ENCODE data around the gene PKN1.
A peak's percentile ranks its signal among the peaks of the same experiment; 100 is the strongest.
"Not testable (repeated sequence)": the region's sequence is repeated elsewhere in the genome, so short reads cannot be mapped to it uniquely, and the experiment has no call there.

Gene PKN1

DNA sequence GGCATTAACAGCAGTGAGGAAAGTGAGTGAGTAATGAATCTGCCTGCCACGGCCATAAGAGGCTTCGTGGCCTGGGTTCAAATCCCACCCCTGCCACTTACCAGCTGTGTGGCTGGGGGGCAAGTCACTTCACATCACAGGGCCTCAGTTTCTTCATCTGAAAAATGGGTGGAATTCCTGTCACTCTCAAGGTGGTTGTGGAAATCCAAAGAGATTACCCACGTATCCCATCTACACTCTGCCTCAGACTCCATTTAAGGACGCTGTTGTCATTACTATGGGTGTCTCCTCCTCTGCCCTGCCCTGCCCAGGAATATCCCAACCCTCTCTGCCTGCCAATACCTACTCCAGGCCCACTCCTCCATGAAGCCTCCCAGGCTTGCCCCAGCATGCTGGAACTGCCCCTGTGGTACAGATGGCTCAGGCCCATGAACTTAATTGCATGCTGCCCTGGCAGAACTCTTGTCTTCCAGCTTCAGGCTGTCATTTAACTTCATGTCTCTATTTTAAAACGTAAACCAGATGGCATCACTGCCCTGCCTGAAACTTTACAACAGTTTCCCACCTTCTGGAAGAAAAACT is 59.7 kb downstream of the PKN1 start:
- DNase-seq = no peak

DNA sequence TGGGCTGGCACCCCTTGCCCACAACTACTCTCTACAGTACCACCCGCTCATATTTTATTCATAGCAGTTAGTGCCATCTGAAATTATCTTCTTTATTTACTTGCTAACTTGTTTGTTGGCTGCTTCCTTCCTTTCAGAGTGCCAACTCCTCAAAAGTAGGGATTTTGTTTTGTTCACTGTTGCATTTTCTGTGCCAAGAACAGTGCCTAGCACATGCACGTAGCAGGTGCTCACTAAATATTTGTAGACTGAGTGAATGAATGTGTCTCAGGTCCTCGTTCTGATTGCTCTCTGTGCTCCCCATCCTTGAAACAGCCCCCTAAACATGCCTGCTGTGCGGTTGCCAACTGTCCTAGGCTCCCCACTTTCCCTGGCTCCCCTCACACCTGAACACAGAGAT is 61.3 kb downstream of the PKN1 start:
- no peak for DNase-seq

DNA sequence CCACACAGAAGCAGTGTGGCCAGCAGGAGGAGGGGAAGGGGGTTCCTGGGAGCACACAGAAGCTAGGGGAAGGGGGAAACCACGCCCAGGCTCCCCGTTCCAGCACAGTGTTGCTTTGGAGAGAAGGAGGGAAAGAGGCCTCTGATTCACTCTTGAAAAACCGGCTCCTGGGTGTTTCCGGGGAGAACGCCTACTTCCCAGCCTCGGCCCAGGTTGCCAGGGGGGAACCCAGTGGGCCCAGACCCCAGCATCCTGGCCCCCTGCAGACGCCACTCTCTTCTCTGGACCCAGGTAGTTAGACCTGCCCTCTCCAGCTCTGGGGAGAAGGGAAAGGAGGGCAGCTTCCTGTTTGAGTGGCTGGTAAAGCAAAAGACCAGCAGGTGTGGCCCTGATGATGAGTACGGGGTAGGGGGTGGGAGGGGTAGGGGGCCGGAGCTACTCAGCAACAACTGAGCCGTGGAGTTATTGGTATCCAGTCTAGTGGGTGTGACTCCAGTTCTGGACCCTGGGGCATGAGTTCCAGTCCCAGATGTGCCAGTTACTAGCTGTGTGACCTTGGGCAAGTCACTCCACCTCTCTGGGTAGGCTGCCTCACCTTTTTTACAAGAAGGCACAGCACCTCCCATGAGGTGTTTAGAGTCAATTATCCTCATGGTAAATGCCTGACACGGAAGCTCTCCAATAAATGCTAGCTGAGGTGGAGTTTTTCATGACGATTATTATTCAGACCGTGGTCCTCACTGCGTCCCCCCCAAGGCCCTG is 62.0 kb downstream of the PKN1 start:
- no peak for DNase-seq

DNA sequence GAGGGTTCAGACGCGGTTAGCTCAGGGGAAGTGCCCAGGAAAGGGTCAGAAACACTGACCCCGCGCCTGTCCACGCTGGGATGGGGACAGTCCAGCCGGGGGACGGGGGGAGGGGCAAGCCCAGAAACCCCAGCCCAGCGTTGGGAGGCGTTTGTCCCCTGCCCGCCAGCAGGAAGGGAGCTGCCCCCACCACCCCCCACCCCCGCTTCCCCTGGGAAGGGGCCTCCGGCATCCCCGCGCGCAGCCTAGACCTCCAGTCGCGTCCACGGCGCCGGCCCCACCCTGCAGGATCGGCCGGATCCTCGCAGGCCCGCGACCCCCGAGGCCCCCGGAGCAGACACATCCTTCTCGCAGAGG is 62.5 kb downstream of the PKN1 start:
- DNase-seq = peak; percentile 48

DNA sequence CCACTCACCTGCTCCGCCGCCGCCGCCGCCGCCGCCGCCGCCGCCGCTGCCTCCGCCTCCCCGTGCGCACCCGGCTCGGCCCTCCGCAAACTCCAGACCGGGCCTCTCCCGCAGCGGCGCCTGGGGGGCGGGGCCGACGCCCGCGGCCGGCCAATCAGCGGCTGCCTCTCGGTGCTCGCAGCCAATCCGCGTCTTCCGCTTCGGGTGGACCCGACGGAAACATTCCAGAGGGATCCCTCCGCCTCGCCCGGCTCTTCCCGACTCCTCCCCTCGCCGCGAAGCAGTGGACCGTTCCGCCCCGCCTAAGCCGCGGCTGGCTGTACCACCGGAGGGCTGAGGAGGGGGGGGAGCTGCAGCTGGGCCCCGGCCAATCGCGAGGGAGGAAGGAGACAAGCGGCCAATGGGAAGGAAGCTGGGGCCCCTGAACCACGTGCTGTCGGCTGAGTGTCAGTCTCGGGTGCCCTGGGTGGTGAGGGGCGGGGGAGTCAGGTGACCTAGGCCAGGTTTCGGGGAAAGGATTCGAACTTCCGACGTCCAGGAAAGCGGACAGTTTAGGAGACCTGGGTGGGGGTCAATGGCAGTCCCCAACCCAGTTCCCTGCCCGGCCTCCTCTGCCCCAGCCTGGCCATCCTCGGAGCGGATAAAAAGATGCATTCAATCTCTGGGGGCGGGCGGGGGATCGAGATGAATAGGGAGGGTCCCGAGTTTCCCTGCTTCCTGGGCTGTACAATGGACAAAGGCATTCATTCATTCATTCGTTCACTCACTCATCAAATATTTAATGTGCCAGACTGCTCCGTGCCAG is 63.1 kb downstream of the PKN1 start, which contains the start of gene GIPC1:
TSS of gene GIPC1 (minus strand) at position 99 of the 805 bp plus-strand sequence. CDS start 13,151 bp downstream, outside the sequence.
- peak; percentile 98 for DNase-seq

DNA sequence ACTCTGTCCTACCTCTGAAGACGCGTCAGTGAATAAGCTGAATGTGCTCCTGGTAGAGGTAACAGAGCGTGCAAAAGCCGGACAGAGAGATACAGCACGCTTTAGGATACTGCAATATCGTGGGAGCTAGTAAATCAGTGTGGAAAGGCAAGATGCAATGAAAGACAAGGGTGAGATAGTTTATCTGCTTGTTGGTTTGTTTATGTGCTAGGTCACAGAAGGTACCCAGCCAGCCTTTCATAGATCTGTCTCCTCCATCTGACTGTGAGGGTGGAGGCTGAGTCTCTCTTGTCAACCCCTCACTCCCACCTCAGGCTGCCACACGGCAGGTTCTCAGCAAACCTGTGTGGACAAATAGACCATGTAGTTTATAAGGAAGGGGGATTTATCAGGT is 63.7 kb downstream of the PKN1 start:
- DNase-seq = no peak

DNA sequence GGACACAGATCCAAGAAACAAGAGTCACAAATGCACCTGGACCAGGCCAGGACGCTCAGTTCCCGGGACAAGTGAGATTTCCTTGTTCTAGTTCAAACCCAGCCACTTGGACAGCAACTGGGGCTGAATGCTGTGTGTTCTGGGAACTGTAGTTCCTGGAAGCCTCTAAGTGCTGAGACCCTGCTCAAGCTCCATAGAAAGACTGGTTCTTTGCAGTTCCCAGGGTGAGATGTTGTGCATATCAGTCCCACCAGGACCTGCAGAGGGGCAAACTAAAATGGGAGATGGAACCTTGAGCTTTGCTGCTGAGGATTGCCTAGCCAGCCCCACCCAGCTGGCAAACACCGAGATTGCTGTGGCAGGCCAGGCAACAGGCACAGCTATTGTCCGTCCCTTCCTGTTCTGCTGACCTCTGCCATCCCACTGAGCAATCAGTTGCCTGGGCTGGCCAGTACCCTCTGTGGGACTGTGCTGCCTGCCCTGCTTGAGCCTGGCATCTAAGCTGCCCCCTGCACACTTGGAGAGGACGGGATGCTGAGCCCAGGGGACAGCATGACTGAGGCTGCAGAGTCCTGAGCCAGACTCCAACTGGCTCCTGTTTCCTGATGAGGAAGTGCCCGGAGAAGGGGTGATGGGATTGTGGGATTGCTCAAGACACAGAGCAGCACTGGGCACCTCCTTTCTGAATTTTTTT is 64.3 kb downstream of the PKN1 start:
- no peak for DNase-seq

DNA sequence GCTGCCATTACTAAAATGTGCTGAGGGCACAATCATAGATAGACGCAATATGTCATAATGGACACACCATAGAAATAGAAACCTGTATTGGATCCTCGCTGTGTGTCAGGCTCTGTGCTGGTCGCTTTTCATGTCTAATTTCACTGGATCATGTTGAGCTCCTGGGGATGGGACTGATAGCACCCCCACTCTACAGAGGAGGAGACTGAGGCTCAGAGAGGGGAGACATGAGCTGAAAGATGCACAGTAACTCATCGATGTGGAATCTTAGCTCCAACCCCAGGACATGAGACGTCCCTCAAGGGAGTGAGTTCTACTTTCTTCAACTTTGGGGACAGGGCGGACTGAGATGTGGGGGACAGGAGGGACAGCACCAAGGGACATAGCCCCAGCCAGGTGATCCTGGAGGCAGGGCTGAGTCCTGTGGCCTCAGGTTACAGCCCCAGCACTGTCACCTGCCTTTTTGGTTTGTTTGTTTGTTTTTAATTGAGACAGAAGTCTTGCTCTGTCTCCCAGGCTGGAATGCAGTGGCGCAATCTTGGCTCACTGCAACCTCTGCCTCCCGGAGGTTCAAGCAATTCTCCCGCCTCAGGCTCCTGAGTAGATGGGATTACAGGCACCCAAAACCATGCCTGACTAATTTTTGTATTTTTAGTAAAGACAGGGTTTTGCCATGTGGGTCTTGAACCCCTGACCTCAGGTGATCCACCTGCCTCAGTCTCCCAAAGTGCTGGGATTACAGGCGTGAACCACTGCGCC is 69.4 kb downstream of the PKN1 start:
- no peak for DNase-seq

DNA sequence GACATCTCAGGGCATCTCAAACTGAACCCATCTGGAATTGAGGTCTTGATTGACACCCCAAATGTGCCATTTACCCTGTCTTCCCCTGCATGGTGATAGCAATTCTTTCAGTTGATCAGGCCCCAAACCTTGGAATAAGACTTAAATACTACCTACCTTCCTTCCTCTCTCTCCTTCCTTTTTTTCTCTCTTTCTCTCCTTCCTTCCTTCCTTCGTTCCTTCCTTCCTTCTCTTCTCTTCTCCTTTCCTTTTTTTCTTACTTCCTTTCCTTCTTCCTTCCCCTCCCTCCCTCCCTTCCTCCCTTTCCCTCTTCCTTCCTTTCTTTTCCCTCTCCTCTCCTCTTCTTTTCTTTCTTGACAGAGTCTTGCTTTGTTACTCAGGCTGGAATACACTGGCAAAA is 70.2 kb downstream of the PKN1 start:
- DNase-seq = no peak

DNA sequence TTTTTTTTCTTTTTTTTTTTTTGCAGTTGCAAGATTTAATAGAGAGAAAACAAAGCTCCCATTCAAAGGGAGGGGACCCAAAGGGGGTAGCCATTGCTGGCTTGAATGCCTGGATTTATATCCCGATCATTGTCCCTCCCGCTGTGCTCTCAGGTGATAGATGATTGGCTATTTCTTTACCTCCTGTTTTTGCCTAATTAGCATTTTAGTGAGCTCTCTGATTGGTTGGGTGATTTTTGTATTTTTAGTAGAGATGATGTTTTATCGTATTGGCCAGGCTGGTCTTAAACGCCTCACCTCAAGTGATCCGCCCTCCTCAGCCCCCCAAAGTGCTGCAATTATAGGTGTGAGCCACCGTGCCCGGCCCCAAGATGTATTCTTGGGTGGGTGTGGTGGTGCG is 71.5 kb downstream of the PKN1 start:
- not testable (repeated sequence) for DNase-seq

DNA sequence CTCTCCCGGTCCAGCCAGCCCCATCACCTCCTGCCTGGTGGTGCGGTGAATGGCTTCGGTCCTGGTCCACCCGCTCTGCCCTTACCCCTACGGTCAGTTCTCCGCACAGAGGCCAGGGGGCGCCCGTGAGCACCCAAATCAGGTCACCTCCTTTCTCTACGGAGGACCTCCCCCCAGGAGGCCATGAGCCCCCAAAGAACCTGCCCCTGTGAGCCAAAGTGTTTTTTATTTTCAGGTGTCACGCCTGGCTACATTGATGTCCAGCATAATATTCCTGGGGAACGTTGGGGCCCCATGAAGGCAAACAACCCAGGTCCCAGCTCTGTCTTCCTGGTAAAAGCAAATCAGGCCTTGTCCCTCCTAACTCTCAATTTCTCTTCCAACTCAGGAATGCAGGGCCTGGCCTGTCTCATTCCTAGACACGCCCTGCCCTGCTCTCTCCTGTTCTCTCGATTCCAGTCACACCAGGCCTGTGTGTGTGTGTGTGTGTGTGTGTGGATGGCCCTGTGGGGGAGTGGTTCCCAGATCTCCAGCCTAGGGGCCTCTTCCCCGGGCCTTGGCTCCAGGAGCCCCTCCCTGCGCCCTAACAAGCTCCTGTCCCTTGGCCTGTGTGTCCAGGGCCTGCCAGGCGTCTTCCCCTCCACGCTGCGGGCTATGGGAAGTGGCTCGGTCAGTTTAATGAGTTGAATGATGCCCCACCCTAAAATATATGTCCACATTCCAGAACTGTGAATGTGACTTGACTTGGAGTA is 72.6 kb downstream of the PKN1 start:
- peak; percentile 13 for DNase-seq

DNA sequence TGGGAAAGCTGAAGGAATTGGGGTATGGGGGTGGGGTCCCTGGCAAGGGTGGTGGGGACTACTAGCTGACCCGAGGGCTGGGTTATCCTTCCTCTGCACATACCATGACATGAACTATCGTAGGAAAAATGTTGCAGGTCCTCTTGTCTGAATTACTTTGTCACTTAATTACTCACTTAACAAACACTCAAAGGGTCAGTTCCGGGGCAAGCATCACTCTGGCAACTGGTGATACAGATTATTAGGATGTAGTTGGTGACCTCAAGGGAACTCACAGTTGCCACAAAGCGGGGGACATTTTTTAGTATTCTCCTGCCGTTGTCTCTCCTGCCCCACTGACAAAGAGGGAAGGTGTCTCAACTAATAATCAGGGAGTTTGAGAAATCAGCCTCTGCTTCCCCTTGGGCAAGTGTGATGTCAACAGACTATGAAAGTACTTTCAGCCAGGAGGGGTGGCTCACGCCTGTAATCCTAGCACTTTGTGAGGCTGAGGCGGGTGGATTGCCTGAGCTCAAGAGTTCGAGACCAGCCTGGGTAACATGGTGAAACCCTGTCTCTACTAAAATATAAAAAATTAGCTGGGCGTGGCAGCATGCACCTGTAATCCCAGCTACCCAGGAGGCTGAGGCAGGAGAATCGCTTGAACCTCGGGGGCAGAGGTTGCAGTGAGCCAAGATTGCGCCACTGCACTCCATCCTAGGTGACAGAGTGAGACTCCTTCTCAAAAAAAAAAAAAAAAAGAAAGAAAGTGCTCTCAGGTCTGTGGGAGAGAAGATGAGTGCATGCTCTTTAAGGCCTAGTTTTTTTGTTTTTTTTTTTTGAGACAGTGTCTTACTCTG is 74.8 kb downstream of the PKN1 start:
- no peak for DNase-seq

DNA sequence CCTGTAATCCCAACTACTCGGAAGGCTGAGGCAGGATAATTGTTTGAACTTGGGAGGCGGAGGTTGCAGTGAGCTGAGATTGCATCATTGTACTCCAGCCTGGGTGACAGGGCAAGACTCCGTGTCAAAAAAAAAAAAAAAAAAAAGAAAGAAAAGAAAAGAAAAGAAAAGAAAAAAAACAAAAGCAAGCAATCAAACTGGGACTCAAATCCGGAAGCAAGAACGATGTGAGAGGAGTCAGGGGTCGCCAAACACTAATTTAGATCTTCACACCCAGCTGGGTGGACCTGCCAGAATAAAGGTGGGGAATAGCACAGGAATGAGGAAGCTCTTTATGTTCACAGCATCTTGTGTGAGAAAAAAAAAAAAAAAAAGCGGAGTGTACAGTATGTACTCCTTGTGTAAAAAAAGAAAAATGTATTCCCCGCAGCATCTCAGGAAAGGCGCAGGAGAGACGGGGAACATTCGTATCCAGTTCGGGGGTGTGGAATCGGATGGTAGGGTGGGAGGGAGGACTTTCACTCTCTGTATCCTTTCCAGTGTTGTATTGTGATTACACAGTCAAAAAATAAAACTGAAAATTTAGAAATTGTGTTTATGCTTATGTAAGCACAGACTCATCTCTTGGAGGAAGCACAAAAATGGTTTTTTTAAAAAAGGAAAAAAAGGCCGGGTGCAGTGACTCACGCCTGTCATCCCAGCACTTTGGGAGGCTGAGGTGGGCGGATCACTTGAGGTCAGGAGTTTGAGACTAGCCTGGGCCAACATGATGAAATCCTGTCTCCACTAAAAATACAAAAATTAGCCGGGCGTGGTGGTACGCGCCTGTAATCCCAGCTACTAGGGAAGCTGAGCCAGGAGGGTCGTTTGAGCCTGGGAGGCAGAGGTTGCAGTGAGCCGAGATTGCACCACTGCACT is 77.5 kb downstream of the PKN1 start:
- no peak for DNase-seq

DNA sequence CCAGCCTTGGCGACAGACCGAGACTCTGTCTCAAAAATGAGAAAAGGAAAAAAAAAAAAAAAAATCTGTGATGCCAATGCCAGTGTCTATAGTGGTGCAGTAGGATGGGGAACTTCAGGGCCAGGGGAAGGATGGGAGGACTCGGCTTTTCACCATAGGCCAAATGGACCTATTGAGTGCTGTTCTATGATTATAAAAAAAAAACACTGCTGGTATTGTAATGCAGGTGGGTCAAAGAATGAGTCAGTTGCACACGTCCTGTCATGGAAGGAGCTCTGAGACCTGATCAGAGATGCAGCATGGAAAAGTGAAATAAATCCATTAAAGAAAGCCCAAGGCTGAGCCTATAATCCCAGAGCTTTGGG is 78.1 kb downstream of the PKN1 start:
- DNase-seq = no peak

DNA sequence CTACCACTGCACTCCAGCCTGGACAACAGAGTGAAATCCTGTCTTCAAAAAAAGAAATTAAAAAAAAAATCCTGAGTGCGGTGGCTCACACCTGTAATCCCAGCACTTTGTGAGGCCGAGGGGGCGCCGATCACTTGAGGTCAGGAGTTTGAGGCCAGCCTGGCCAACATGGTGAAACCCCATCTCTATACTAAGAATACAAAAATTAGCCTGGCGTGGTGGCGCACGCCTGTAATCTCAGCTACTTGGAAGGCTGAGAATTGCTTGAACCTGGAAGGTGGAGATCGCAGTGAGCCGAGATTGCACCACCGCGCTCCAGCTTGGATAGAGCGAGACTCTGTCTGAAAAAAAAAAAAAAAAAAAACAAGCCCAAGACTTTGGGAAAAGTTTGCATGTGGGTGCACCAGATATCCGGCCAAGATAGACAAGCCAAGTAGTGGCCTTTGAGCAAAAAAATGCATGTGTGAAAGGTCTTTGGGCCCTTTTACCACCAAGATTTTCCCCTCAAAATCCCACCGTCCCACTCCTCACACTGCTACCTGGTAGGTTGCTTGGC is 79.4 kb downstream of the PKN1 start:
- no peak for DNase-seq

DNA sequence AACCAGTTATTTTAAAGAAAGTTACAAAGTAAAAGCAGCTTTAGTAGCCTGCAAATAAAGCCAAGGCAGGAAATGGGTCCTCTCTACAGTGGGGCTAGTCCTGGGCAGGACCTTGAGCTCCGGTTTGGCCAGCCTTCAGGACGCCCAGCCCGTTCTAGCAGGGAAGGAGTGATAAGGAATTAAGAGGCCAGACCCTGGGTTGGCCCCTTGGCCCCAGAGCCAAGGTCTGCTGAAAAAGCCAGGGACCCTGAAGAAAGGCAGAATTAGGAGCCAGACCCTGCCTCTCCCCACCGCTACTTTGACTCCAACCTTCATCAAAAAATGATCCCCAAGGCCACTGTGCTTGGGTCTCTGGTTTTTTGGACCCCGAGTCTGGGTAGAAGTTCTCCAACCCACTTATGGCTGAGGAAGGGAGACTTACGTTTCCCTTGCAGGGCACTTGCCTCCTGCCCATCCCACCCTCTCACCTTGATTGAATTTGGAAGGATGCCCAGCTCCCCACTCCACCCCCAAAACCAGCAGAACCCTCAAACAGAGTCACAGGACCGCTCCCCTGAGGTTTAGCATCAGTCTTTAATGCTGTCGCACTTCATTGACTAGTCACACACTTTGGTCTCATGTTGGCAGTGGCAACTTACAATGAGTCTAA is 81.2 kb downstream of the PKN1 start:
- no peak for DNase-seq

DNA sequence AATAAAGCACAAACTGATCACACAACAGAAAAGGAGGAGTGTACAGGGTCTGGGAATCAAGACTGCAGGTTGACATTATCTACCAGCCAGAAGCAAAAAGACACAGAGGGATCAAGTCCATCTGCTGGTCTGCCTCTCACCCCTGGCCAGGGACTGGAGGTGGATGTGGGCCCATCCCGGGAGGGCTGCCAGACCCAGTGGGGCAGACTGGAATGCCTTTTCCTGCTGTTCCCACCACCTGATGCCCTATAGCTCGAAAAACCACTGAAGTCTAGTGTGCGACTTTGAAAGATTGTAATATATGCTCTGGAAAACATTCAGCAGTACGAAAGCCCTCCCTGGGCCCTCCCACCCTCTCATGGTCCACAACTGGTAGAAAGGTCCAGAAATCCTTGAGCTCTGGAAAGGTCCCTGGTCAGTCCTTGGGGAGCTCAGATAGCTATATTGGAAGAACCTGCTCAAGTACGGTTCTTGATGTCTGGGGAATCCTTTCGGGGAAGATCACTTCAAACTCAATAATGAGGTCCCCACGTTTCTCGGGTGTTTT is 82.5 kb downstream of the PKN1 start:
- no peak for DNase-seq

DNA sequence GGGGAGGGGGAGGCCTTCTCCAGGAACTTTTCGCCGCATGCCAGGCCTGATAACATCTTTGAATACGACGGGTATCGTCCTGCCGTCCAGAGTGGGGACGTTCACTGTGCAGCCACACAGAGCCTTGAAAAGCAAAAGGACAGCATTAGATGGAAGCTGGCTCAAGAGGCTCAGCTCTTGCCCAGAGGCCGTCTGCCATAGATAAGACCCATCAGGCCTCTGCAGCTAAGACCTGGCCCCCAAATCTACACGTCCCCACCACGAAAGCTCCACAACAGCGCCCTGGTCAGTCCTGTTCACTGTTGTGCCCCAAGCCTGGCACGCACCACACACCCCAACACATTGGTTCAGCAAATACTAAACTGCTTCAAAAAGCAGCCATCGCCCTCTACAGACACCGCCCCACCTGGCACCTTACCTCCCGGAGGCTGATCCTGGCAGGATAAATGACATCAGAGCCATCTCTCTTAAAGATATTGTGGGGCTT is 83.0 kb downstream of the PKN1 start:
- DNase-seq = no peak

All from COR-L47 (cell line).